ENCODE results near the gene RPAP2. TPM values are rescaled to one million over a fixed set of nuclear protein-coding genes. Genes with fewer than 3 reads are reported as not detected.
"Not testable (repeated sequence)": the region's sequence is repeated elsewhere in the genome, so short reads cannot be mapped to it uniquely, and the experiment has no call there.

RPAP2 gene
- total RNA-seq: 10.5 TPM

- peak; percentile 86 for DNase-seq (ENCODE audit: low spot score)
- ATAC-seq: peak; percentile 99
These were observed at the start of gene RPAP2, which contains the start of gene GLMN for GRCh38 chr1:92298573-92299476. TSS of gene RPAP2 (plus strand) at chr1:92299059. CDS start at chr1:92299074, 15 bp downstream. TSS of gene GLMN (minus strand) at chr1:92298987. CDS start at chr1:92297999, 988 bp downstream.

- not testable (repeated sequence) for DNase-seq (ENCODE audit: low spot score); ATAC-seq
These were observed 44.1 kb upstream of the RPAP2 start for GRCh38 chr1:92254714-92255113.

GRCh38 chr1:92259350-92259749, 39.5 kb upstream of the RPAP2 start:
- ATAC-seq: no peak
- DNase-seq (ENCODE audit: low spot score): no peak

- DNase-seq (ENCODE audit: low spot score) (no peak), ATAC-seq (no peak)
These were observed 36.3 kb upstream of the RPAP2 start for GRCh38 chr1:92262516-92262915.

GRCh38 chr1:92273039-92273438, 25.8 kb upstream of the RPAP2 start:
- no peak for DNase-seq (ENCODE audit: low spot score)
- no peak for ATAC-seq

- DNase-seq (ENCODE audit: low spot score): no peak
- ATAC-seq: no peak
These were observed 23.9 kb upstream of the RPAP2 start for GRCh38 chr1:92274939-92275338.

- DNase-seq (ENCODE audit: low spot score) (no peak), ATAC-seq (no peak)
These were observed 22.8 kb upstream of the RPAP2 start for GRCh38 chr1:92276082-92276481.

- DNase-seq (ENCODE audit: low spot score): no peak
- no peak for ATAC-seq
These were observed 21.6 kb upstream of the RPAP2 start for GRCh38 chr1:92277105-92277723.

GRCh38 chr1:92279781-92280180, 19.1 kb upstream of the RPAP2 start:
- DNase-seq (ENCODE audit: low spot score); ATAC-seq: not testable (repeated sequence)

GRCh38 chr1:92281411-92281810, 17.4 kb upstream of the RPAP2 start:
- not testable (repeated sequence) for DNase-seq (ENCODE audit: low spot score); ATAC-seq

- ATAC-seq (peak; percentile 75), DNase-seq (ENCODE audit: low spot score) (no peak)
These were observed 7.4 kb upstream of the RPAP2 start for GRCh38 chr1:92291372-92291999.

- no peak for DNase-seq (ENCODE audit: low spot score)
- peak; percentile 3 for ATAC-seq
These were observed 666 bp upstream of the RPAP2 start for GRCh38 chr1:92298213-92298572.

- ATAC-seq (no peak), DNase-seq (ENCODE audit: low spot score) (no peak)
These were observed 755 bp downstream of the RPAP2 start for GRCh38 chr1:92299477-92300150.

GRCh38 chr1:92301021-92301420, 2.2 kb downstream of the RPAP2 start:
- DNase-seq (ENCODE audit: low spot score) (no peak), ATAC-seq (no peak)

GRCh38 chr1:92306020-92306419, 7.2 kb downstream of the RPAP2 start:
- DNase-seq (ENCODE audit: low spot score) (no peak), ATAC-seq (no peak)

GRCh38 chr1:92307980-92308379, 9.1 kb downstream of the RPAP2 start:
- DNase-seq (ENCODE audit: low spot score): no peak
- ATAC-seq: no peak

GRCh38 chr1:92310185-92310597, 11.3 kb downstream of the RPAP2 start:
- DNase-seq (ENCODE audit: low spot score): no peak
- ATAC-seq: peak; percentile 76

GRCh38 chr1:92314024-92314423, 15.2 kb downstream of the RPAP2 start:
- DNase-seq (ENCODE audit: low spot score) (no peak), ATAC-seq (no peak)

GRCh38 chr1:92315766-92316599, 17.1 kb downstream of the RPAP2 start:
- ATAC-seq (no peak), DNase-seq (ENCODE audit: low spot score) (no peak)

- DNase-seq (ENCODE audit: low spot score): no peak
These were observed 19.1 kb downstream of the RPAP2 start for GRCh38 chr1:92317836-92318493.

More at GRCh38 chr1:92317836-92318493, 19.1 kb downstream of the RPAP2 start:
- ATAC-seq: peak; percentile 42
